Heart left ventricle (tissue), 13 donors: ENCODE data around the gene ZSCAN32.

Experiments
- CTCF ChIP-seq, 12 donors: fragments of 200-600 bp; sonication (generic) in 4 of 12; IDR thresholded peaks; one replicate each; pipeline versions ENCODE4 v1.5.0 to v1.8.0; 2018 to 2022; ENCODE audit warnings: antibody characterized with exemption in 12 of 12, mild to moderate bottlenecking in 5 of 12
- POLR2A ChIP-seq, 2 donors: fragments of 450-650 bp; IDR thresholded peaks; one replicate each; pipeline ENCODE4 v1.6.1; 2017; ENCODE audit warnings: antibody characterized with exemption in 2 of 2, mild to moderate bottlenecking in 2 of 2, moderate library complexity in 2 of 2
- donor health status: ischemic (EF 13 %, LVEDD 7.1; RV severe dilation, severe dysfunction).
- donor health status: DM: no; HTN: yes; CAD: no.
- donor health status: DM: no; HTN: no; CAD: no.
- donor health status: ischemic (EF 25% LVEDD 6.9; RV normal size, moderate dysfunction).
- donor health status: ischemic (EF 25% LVEDD 5.7; RV mildly dilated, moderate dysfunction).
- donor health status: ischemic (EF 35%, LVEDD 5.7; RV mildly dilated, moderate dysfunction).
- donor health status: nonischemic (EF 11% LVEDD 7.7; RV severe dilation, severe dysfunction).
- donor health status: DM: yes; HTN: yes; CAD: no.
- donor health status: PGD.
- donor health status: ischemic (EF 29% LVEDD 5.4; RV normal size, mild dysfunction).
- donor health status: nonischemic (EF 23%, LVEDD 6.1; RV moderate dilation, normal function).

- no peak for TF ChIP-seq CTCF (IDR thresholded peaks at IDR 0.05)
- no peak for TF ChIP-seq POLR2A (IDR thresholded peaks at IDR 0.05)
These were observed 392 bp downstream of the ZSCAN32 start for GRCh38 chr16:3400446-3400778.
